HG02938 (cell line): Measurements from ENCODE around the gene ULK2.

Source experiments
- ATAC-seq: cut with Tn5 transposase; IDR thresholded peaks from one replicate; pipeline ENCODE4 v1.9.1; 2021; ENCODE audit warnings: mild to moderate bottlenecking, moderate library complexity; ENCODE audit not compliant: unreplicated experiment

The ULK2 gene

DNA sequence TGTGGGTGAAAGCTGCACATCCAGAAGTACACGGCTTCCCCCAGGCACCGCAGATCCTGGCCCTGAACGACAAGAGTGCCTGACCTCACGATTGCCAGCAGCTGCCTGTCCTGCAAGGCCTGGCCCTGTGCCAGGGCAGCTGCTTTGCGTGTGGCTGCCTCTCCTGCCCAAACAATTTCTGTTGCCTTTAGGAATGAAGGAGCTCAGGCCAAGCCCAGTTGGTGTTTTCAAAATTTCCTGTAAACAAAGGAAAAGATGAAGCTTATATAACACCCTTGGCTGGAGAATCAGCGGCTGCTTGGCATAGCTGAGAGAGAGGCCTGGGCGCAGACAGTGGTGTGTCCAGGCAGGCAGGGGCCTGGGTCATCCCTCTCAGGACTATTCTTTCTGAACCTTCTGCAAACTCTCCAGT lies 139.6 kb downstream of the ULK2 start:
- ATAC-seq, result no peak

GRCh38 chr17:19727501-19728078 lies 140.1 kb downstream of the ULK2 start:
- ATAC-seq, result no peak

DNA sequence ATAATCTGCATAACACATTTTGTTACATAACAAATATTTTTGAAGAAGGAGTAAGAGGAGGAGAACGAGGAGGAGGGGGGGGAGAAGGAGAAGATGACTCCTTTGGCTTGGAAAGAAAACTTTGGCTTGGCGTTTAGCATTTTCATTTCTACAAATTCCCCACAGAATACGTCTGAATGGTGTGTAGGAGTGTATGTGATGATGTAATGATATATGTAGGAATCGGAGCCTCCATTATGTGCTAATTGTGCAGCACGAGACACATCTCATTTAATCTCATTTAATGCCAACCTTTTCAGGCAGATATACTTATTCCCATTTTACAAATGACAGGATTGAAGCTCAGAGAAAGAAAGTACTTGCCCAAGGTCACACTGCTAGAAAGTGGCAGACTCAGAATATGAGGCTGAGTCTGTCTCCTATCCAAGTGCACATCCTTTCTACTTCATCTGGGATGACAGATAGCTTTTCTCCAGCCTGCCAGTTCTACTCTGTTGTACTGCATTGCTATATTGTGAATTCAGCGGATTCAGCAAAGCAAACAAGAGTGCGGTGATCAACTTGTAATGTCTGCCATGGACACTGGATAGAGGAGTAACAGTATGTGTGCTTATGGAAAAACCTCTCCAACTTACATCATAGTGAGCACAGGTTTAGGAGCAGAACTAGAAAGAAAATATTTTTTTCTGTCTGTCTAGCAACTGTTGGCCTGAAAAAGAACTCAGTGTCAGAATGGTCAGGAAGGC lies 140.9 kb downstream of the ULK2 start:
- no peak for ATAC-seq

GRCh38 chr17:19725486-19725885 lies 142.2 kb downstream of the ULK2 start:
- no peak for ATAC-seq

GRCh38 chr17:19724501-19725420 lies 143.0 kb downstream of the ULK2 start:
- no peak for ATAC-seq

GRCh38 chr17:19723964-19724363 lies 143.8 kb downstream of the ULK2 start:
- ATAC-seq, result no peak
